ENCODE measurements around the gene ANP32E.

ANP32E gene

DNA sequence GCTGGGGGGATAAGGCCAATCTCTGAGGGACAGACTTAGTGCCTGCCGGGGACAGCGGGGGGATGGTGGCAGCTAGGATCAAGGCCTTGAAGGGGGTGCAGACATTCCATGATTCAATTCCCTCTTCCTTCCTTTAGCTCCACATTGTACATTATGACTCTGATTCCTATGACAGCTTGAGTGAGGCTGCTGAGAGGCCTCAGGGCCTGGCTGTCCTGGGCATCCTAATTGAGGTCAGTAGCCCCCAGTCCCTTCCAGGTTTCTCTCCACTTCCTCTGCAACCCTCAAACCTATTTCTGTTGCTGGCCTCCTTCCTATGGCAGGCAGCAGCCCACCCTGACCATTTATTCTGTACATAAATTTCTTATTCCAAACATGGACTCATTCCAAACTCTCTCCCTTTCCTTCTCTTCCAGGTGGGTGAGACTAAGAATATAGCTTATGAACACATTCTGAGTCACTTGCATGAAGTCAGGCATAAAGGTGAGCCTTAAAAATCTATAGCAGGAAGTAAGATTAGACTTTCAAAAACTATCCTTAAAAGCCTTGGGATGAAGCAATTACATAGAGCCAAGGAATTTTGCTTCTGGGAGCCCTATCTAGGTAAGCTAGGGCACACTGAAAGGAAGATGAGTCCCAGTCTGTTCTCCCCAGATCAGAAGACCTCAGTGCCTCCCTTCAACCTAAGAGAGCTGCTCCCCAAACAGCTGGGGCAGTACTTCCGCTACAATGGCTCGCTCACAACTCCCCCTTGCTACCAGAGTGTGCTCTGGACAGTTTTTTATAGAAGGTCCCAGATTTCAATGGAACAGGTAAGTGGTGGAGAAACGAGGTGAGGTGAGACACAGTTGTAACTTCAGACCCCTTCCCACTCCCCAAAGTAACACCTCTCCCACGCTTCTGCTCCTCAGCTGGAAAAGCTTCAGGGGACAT is 26.7 kb upstream of the ANP32E start:
- TF ChIP-seq, protein P1, sequence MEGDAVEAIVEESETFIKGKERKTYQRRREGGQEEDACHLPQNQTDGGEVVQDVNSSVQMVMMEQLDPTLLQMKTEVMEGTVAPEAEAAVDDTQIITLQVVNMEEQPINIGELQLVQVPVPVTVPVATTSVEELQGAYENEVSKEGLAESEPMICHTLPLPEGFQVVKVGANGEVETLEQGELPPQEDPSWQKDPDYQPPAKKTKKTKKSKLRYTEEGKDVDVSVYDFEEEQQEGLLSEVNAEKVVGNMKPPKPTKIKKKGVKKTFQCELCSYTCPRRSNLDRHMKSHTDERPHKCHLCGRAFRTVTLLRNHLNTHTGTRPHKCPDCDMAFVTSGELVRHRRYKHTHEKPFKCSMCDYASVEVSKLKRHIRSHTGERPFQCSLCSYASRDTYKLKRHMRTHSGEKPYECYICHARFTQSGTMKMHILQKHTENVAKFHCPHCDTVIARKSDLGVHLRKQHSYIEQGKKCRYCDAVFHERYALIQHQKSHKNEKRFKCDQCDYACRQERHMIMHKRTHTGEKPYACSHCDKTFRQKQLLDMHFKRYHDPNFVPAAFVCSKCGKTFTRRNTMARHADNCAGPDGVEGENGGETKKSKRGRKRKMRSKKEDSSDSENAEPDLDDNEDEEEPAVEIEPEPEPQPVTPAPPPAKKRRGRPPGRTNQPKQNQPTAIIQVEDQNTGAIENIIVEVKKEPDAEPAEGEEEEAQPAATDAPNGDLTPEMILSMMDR (conservative IDR thresholded peaks at IDR 0.05; ENCODE audit: low read length), result no peak
- DNase-seq (ENCODE audit: low read depth), result no peak
- no peak overlapping the region for H3K4me3 ChIP-seq (ENCODE audit: low read length)

DNA sequence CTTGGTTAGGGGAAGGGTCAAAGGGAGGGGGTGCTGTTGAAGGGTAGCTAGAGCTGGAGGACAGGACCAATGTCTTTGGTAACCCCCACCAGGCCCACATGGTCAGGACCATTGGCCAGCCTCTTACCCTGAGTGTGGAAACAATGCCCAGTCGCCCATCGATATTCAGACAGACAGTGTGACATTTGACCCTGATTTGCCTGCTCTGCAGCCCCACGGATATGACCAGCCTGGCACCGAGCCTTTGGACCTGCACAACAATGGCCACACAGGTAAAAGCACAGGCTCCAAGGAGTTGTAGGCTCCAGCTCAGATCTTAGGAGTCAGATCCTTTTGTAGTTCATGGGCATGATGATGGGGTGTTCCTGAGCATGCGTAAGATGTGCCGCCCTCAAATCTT is 25.5 kb upstream of the ANP32E start:
- TF ChIP-seq, protein P1 (conservative IDR thresholded peaks at IDR 0.05; ENCODE audit: low read length), result no peak
- no peak overlapping the region for H3K4me3 ChIP-seq (ENCODE audit: low read length)
- DNase-seq (ENCODE audit: low read depth), result no peak

DNA sequence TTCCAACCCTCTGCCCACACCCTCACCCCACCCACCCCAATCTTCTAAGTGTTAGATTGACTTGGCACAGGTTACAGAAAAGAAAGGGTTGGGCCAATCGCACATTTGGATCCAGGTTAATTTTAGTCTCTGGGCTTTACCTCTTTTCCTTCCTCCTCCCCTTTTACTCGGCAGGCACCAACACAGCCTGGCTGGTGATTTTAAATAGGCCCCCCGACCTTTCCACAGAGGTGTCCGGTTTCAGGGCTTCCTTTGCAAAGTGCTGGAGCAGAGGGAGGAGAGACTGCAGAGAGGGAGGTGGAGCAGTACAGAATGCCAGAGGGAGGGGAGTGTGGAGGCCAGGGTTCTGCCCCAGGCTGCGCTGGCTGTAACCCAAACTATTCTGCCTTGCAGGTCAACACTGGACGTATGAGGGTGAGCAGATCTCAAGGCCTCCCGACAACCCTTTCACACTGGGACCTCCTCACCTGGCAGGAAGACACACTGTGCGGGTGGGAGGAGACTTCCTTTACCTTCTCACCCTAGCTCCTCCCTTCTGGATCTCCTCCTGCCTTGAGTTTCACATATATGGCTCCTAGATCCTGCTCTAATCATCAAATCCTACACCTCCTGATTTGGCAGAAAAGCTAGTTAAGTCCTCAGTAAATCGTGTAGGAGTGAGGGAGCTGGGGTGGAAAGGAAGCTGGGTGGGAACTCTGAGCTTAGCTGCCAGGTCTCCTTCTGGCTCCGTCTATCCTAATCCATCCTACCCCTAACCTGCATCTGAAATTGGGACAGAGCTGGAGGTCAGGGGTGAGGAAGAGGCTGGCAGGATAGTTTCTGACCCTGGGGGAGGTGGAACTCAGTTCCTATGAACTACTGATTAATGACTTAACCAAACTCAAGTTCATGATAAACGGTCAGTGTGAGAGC is 24.1 kb upstream of the ANP32E start:
- no peak overlapping the region for H3K4me3 ChIP-seq (ENCODE audit: low read length)
- no peak for DNase-seq (ENCODE audit: low read depth)
- TF ChIP-seq, protein P1 (conservative IDR thresholded peaks at IDR 0.05; ENCODE audit: low read length), result no peak

DNA sequence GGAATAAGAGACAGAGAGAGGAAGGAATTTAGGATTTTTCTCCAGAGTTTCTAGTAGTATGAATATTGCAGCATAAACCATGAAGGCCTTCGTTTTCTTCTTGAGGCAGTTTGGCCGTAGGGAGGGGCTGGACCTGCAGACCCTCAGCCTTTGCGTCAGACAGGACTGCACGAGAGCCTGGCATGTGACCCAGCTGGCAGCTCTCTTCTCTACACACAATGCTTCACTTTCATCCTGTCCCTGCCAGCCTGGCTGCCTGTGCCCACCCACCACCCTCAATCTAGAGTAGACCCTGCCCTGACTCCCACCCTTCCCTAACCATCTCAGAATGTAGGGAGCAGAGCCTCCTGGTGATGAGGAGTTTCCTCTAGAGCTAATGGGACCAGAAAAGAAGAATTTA is 23.3 kb upstream of the ANP32E start:
- no peak overlapping the region for H3K4me3 ChIP-seq (ENCODE audit: low read length)
- DNase-seq (ENCODE audit: low read depth), result no peak
- TF ChIP-seq, protein P1 (conservative IDR thresholded peaks at IDR 0.05; ENCODE audit: low read length), result no peak

DNA sequence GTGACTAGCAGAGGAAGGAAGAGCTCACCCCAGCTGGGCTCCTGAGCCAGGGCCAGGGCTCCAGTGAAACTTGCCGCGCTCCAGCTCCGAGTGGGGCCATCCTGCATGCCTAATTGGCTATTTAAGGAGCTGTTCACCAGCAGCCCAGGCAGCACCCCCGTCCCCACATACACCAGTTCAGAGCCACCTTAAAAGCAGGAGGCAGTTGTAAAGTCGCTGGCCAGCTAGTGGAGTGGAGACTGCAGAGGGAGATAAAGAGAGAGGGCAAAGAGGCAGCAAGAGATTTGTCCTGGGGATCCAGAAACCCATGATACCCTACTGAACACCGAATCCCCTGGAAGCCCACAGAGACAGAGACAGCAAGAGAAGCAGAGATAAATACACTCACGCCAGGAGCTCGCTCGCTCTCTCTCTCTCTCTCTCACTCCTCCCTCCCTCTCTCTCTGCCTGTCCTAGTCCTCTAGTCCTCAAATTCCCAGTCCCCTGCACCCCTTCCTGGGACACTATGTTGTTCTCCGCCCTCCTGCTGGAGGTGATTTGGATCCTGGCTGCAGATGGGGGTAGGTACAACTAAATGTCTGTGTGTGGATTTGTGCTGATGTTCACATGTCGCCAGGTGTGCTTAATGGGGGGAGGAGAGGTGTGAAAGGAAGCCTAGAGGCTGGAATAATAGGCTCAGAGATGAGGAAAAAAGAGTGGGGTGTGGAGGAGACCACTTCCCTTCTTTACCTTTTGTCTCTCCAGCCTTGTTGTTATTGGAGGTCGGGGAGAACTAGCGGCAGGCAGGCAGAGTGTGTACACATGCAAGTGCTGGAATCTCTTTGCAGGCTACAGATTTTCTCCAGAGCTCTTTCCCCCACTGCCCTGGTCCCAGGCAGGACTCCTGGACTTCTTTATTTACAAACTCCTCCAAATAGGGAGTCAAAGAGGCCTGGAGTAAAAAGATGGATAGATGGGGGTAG is 22.0 kb upstream of the ANP32E start, which contains the start of gene CA14:
Gene CA14 (plus strand): TSS at position 151 of the 962 bp plus-strand sequence. CDS start 355 bp downstream, at position 506.
- TF ChIP-seq, protein P1 (conservative IDR thresholded peaks at IDR 0.05; ENCODE audit: low read length), result no peak
- H3K4me3 ChIP-seq (ENCODE audit: low read length), result no peak within 1 kb of the TSS
- DNase-seq (ENCODE audit: low read depth), result no peak
